Measurements from ENCODE around the gene IVNS1ABP.

Gene IVNS1ABP

GRCh38 chr1:185342017-185342416, 25.0 kb upstream of the IVNS1ABP start:
- TF ChIP-seq RAD21 (IDR thresholded peaks at IDR 0.05; ENCODE audit: low read depth) (no peak), NFIC (IDR thresholded peaks at IDR 0.05) (no peak)

GRCh38 chr1:185341196-185341781, 24.2 kb upstream of the IVNS1ABP start:
- TF ChIP-seq TAF1 (IDR thresholded peaks at IDR 0.05; ENCODE audit: low read depth) (no peak), YY1 (IDR thresholded peaks at IDR 0.05; ENCODE audit: low read depth) (no peak), ZBTB7A (IDR thresholded peaks at IDR 0.05; ENCODE audit: low read depth) (no peak), MAX (IDR thresholded peaks at IDR 0.05) (no peak), FOXM1 (IDR thresholded peaks at IDR 0.05; ENCODE audit: borderline replicate concordance, low read depth) (no peak), CREB1 (IDR thresholded peaks at IDR 0.05; ENCODE audit: low read depth) (no peak), TEAD4 (IDR thresholded peaks at IDR 0.05) (no peak), TCF12 (IDR thresholded peaks at IDR 0.05; ENCODE audit: low read depth) (no peak)

DNA sequence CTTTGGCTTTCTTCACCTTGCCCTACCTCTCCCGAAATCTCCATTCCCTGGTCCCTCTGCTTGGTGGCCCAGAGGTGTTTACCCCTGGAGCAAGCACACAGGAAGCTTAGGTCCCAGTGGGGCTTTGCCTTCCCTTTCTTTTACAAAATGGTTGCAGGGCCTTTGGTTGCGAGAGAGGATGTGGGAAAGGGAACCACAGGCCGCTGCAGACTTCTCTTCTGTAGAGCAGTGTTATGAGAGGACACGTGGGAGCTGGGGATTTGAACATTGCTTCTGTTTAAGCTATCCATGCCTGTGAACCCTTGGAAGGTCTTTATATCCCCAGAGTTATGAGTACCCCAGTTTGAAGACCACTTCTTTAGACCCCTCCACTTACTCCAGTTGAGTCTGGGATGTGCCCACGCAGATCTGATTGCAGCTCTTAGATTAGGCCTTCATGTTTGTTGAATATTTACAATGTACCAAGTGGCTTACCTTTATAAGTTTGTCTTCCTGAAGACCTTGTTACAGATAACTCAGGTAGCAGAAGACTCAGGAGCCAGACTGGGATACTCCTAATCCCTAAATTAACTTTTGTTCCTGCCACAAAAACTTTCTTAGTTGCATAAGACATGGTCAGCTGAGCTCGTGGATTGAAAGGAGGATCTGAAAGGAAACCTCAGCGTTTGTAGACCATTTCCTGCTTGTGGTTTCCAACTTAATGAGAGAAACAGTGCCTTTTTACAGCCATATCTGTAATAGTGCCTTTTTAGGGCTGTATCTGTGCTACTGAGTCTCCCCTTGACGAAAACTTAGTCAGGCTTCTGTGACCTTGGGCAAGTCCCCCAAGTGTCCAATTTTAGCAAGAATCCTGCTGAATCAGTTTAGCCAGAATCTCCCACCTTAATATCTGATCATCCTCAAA, 21.9 kb upstream of the IVNS1ABP start:
- no peak for TF ChIP-seq TCF12 (IDR thresholded peaks at IDR 0.05; ENCODE audit: low read depth)
- no peak for TF ChIP-seq YY1 (IDR thresholded peaks at IDR 0.05; ENCODE audit: low read depth)

GRCh38 chr1:185337246-185337645, 20.2 kb upstream of the IVNS1ABP start:
- TF ChIP-seq TEAD4 (IDR thresholded peaks at IDR 0.05) (no peak), REST (IDR thresholded peaks at IDR 0.05; ENCODE audit: low read depth) (no peak), ZBTB7A (IDR thresholded peaks at IDR 0.05; ENCODE audit: low read depth) (no peak), FOXM1 (IDR thresholded peaks at IDR 0.05; ENCODE audit: borderline replicate concordance, low read depth) (no peak), TCF12 (IDR thresholded peaks at IDR 0.05; ENCODE audit: low read depth) (no peak), EGR1 (IDR thresholded peaks at IDR 0.05) (no peak), MAX (IDR thresholded peaks at IDR 0.05) (no peak), NFIC (IDR thresholded peaks at IDR 0.05) (no peak), TAF1 (IDR thresholded peaks at IDR 0.05; ENCODE audit: low read depth) (no peak), RAD21 (IDR thresholded peaks at IDR 0.05; ENCODE audit: low read depth) (no peak), CEBPB (IDR thresholded peaks at IDR 0.05) (no peak), YY1 (IDR thresholded peaks at IDR 0.05; ENCODE audit: low read depth) (no peak), CREB1 (IDR thresholded peaks at IDR 0.05; ENCODE audit: low read depth) (no peak), EP300 (IDR thresholded peaks at IDR 0.05; ENCODE audit: borderline replicate concordance) (no peak)
- TF ChIP-seq, protein P1, sequence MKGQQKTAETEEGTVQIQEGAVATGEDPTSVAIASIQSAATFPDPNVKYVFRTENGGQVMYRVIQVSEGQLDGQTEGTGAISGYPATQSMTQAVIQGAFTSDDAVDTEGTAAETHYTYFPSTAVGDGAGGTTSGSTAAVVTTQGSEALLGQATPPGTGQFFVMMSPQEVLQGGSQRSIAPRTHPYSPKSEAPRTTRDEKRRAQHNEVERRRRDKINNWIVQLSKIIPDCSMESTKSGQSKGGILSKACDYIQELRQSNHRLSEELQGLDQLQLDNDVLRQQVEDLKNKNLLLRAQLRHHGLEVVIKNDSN (IDR thresholded peaks at IDR 0.05): no peak

DNA sequence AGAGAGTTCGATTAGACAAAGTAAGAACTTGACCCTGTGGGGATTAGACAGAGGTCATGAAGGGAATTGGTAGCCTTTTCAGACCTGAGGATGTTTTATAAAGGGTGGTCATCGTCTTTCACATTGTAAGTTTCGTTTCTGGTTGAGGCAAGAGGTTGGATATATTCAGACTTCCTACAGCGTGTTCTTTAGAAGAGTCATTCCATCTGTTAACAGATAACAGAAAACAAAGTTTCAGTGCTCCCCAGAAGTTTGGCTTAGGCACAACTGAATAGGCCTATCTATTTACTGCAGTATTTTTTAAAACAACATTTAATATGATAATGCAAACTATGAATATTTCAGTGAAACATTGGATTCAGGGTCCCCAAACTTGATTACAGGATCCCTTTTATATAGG, 17.1 kb upstream of the IVNS1ABP start:
- TF ChIP-seq EP300 (IDR thresholded peaks at IDR 0.05; ENCODE audit: borderline replicate concordance) (no peak), RAD21 (IDR thresholded peaks at IDR 0.05; ENCODE audit: low read depth) (no peak)

- TF ChIP-seq CEBPB (IDR thresholded peaks at IDR 0.05): no peak
- no peak for TF ChIP-seq REST (IDR thresholded peaks at IDR 0.05; ENCODE audit: low read depth)
- no peak for TF ChIP-seq EP300 (IDR thresholded peaks at IDR 0.05; ENCODE audit: borderline replicate concordance)
- no peak for TF ChIP-seq TAF1 (IDR thresholded peaks at IDR 0.05; ENCODE audit: low read depth)
- TF ChIP-seq TCF12 (IDR thresholded peaks at IDR 0.05; ENCODE audit: low read depth): no peak
- TF ChIP-seq MAX (IDR thresholded peaks at IDR 0.05): no peak
- no peak for TF ChIP-seq YY1 (IDR thresholded peaks at IDR 0.05; ENCODE audit: low read depth)
- TF ChIP-seq RAD21 (IDR thresholded peaks at IDR 0.05; ENCODE audit: low read depth): no peak
Measured at GRCh38 chr1:185328255-185328654, 11.2 kb upstream of the IVNS1ABP start.

All from Ishikawa (cell line).